HG02938 (cell line): ENCODE measurements around the gene PLN.

ENCODE experiments used
- ATAC-seq: cut with Tn5 transposase; IDR thresholded peaks from one replicate; pipeline ENCODE4 v1.9.1; 2021; ENCODE audit warnings: mild to moderate bottlenecking, moderate library complexity; ENCODE audit not compliant: unreplicated experiment

Gene PLN

GRCh38 chr6:118578617-118579016 is 30.5 kb downstream of the PLN start:
- no peak for ATAC-seq

- no peak for ATAC-seq
These were observed 31.7 kb downstream of the PLN start for GRCh38 chr6:118579786-118580185.

- peak; percentile 79 for ATAC-seq
These were observed 32.7 kb downstream of the PLN start for GRCh38 chr6:118580585-118581419.

GRCh38 chr6:118581489-118581959 is 33.4 kb downstream of the PLN start:
- no peak for ATAC-seq

- ATAC-seq: no peak
These were observed 36.8 kb downstream of the PLN start for GRCh38 chr6:118584911-118585310.

- no peak for ATAC-seq
These were observed 38.8 kb downstream of the PLN start for GRCh38 chr6:118586746-118587485.

GRCh38 chr6:118588626-118589025 is 40.5 kb downstream of the PLN start:
- ATAC-seq: no peak

GRCh38 chr6:118589186-118589585 is 41.1 kb downstream of the PLN start:
- ATAC-seq: no peak

GRCh38 chr6:118589649-118590365 is 41.7 kb downstream of the PLN start:
- ATAC-seq: no peak

- no peak for ATAC-seq
These were observed 43.8 kb downstream of the PLN start for GRCh38 chr6:118591897-118592296.

- ATAC-seq: no peak
These were observed 46.8 kb downstream of the PLN start for GRCh38 chr6:118594877-118595276.

- ATAC-seq: no peak
These were observed 48.8 kb downstream of the PLN start for GRCh38 chr6:118596774-118597320.

- ATAC-seq: no peak
These were observed 49.5 kb downstream of the PLN start for GRCh38 chr6:118597636-118598035.

GRCh38 chr6:118598324-118598723 is 50.2 kb downstream of the PLN start:
- ATAC-seq: no peak

GRCh38 chr6:118602300-118602699 is 54.2 kb downstream of the PLN start:
- no peak for ATAC-seq

GRCh38 chr6:118603372-118603771 is 55.3 kb downstream of the PLN start:
- no peak for ATAC-seq

GRCh38 chr6:118606268-118606667 is 58.2 kb downstream of the PLN start:
- no peak for ATAC-seq

GRCh38 chr6:118606858-118607257 is 58.8 kb downstream of the PLN start:
- ATAC-seq: no peak
